OCI-LY7 (cell line): Measurements from ENCODE around the gene CD5L. TPM values are rescaled to one million over a fixed set of nuclear protein-coding genes. Genes with fewer than 3 reads are reported as not detected.

Experiments
- BruUV-seq: library from RNA; stranded (reverse); fragments of 400-500 nt; replicated peaks from 2 replicates; lab custom pipeline; 2021; lab: Mats Ljungman, UMichigan
- CTCF ChIA-PET: fragments of 300-600 bp; sonication (Branson Sonifier 250); formaldehyde crosslinking; loops from one replicate; lab custom pipeline; 2022; ENCODE audit warnings: antibody characterized with exemption; ENCODE audit not compliant: unreplicated experiment; lab: Charles Lee
- POLR2A ChIA-PET: fragments of 300-600 bp; sonication (Branson Sonifier 250); formaldehyde crosslinking; loops from one replicate; lab custom pipeline; 2022; ENCODE audit warnings: antibody characterized with exemption; lab: Charles Lee
- DNase-seq: peaks from one replicate; pipeline ENCODE4 v3.0.0-alpha.2; 2015; ENCODE audit warnings: low spot score
- H2AFZ ChIP-seq: fragments of 200-600 bp; sonication (generic), shearing (Covaris generic); 2 replicates; pipeline ENCODE4 v1.6.1; 2014; ENCODE audit warnings: mild to moderate bottlenecking, antibody characterized with exemption, low read length, moderate library complexity
- H3K27ac ChIP-seq: fragments of 200-600 bp; sonication (generic); 2 replicates; pipeline ENCODE4 v1.5.1; 2014; ENCODE audit warnings: mixed run types, low read depth, mild to moderate bottlenecking, moderate library complexity, low read length, inconsistent platforms; ENCODE audit not compliant: poor library complexity, severe bottlenecking
- H3K36me3 ChIP-seq: fragments of 200-600 bp; sonication (generic); 2 replicates; pipeline ENCODE4 v1.6.1; 2014; ENCODE audit warnings: mild to moderate bottlenecking, antibody characterized with exemption, low read length, moderate library complexity, mixed read lengths; ENCODE audit not compliant: insufficient read depth
- H3K4me1 ChIP-seq: fragments of 200-600 bp; sonication (generic); 2 replicates; pipeline ENCODE4 v1.5.1; 2014; ENCODE audit warnings: mild to moderate bottlenecking, low read length; ENCODE audit not compliant: insufficient read depth, poor library complexity, severe bottlenecking
- H3K4me2 ChIP-seq: fragments of 200-600 bp; sonication (generic); 2 replicates; pipeline ENCODE4 v1.6.1; 2014; ENCODE audit warnings: mild to moderate bottlenecking, low read length
- H3K4me3 ChIP-seq: fragments of 200-600 bp; sonication (generic); 2 replicates; pipeline ENCODE4 v1.5.1; 2014; ENCODE audit warnings: mild to moderate bottlenecking, low read depth, low read length; ENCODE audit not compliant: poor library complexity, severe bottlenecking
- H3K79me2 ChIP-seq: fragments of 200-600 bp; sonication (generic); 2 replicates; pipeline ENCODE4 v1.6.1; 2016; ENCODE audit warnings: low read depth, mild to moderate bottlenecking, low read length, moderate library complexity, mixed read lengths; ENCODE audit not compliant: insufficient read depth
- H3K9me2 ChIP-seq: fragments of 200-600 bp; sonication (generic); 2 replicates; pipeline ENCODE4 v1.6.1; 2016; ENCODE audit warnings: mild to moderate bottlenecking, low read length, mixed read lengths; ENCODE audit not compliant: insufficient read depth
- H3K9me3 ChIP-seq: fragments of 200-600 bp; sonication (generic); 2 replicates; pipeline ENCODE4 v1.6.1; 2014; ENCODE audit warnings: mild to moderate bottlenecking, mixed run types, low read length, mixed read lengths
- H4K20me1 ChIP-seq: fragments of 200-600 bp; sonication (generic); 2 replicates; pipeline ENCODE4 v1.6.1; 2014; ENCODE audit warnings: mild to moderate bottlenecking, antibody characterized with exemption, low read length, moderate library complexity, mixed read lengths; ENCODE audit not compliant: insufficient read depth
- CTCF ChIP-seq: fragments of 200-600 bp; sonication (generic); conservative IDR thresholded peaks from 2 replicates; pipeline ENCODE4 v1.5.1; 2014; ENCODE audit warnings: mild to moderate bottlenecking, antibody characterized with exemption, low read length, moderate library complexity, mixed read lengths
- EZH2phosphoT487 ChIP-seq: fragments of 200-600 bp; sonication (generic); IDR thresholded peaks from 2 replicates; pipeline ENCODE4 v1.6.1; 2018; ENCODE audit warnings: low read depth, borderline replicate concordance, mild to moderate bottlenecking, mixed run types, antibody characterized with exemption, low read length, moderate library complexity, mixed read lengths
- intact Hi-C: fragments of 100-400 bp; cut with micrococcal nuclease; formaldehyde crosslinking; loops from one replicate; pipeline ENCODE4 v1.10.0; 2022; ENCODE audit not compliant: unreplicated experiment
- total RNA-seq, 2 experiments: library from RNA; depleted of rRNA in 1 of 2; stranded (reverse); fragments of >200 nt in 1 of 2; shearing (Covaris generic) in 1 of 2; gene quantifications; 2 replicates each; pipeline ENCODE4 v1.2.3, GENCODE V29; 2014 to 2022

CD5L gene
- total RNA-seq, 2 experiments from 2014 or later, result not detected

GRCh38 chr1:157878059-157878458 lies 36.5 kb upstream of the CD5L start:
- H3K79me2 ChIP-seq, result no peaks in the 10 kb centered on the region
- H3K9me3 ChIP-seq, result no peaks in the 10 kb centered on the region
- intact Hi-C loops, result loop anchor here (1.0 kb wide), 1 partner anchor 70 kb away; no protein-coding TSS in a partner anchor
- POLR2A ChIA-PET, result no interaction called here
- H3K4me2 ChIP-seq, result no peak overlapping the region
- no peak overlapping the region for H2AFZ ChIP-seq
- 0 out of 2 replicates have a peak, but pooled peaks cover 4% of the 10 kb centered on the region for H3K9me2 ChIP-seq
- H3K27ac ChIP-seq, result no peak overlapping the region
- TF ChIP-seq CTCF (peak; percentile 87), EZH2phosphoT487 (no peak)
- H3K4me1 ChIP-seq, result peaks cover 6% of the 10 kb centered on the region
- CTCF ChIA-PET, result interaction anchor here (0.6 kb wide), 1 partner anchor 53 kb away, joined by 3 read pairs; no protein-coding TSS in a partner anchor
- no peak overlapping the region for H3K4me3 ChIP-seq
- no peaks in the 10 kb centered on the region for H4K20me1 ChIP-seq
- peak; percentile 66 for DNase-seq
- no peaks in the 10 kb centered on the region for H3K36me3 ChIP-seq
- no TSS peak for BruUV-seq

- no TSS peak for BruUV-seq
- H3K36me3 ChIP-seq, result no peaks in the 10 kb centered on the region
- H3K79me2 ChIP-seq, result no peaks in the 10 kb centered on the region
- no peak overlapping the region for H3K4me2 ChIP-seq
- intact Hi-C loops, result no loop called here
- DNase-seq, result no peak
- no peak overlapping the region for H3K4me3 ChIP-seq
- ChIA-PET POLR2A (no interaction called here), CTCF (no interaction called here)
- H3K9me3 ChIP-seq, result no peaks in the 10 kb centered on the region
- H4K20me1 ChIP-seq, result no peaks in the 10 kb centered on the region
- H3K9me2 ChIP-seq, result no peaks in the 10 kb centered on the region
- no peak overlapping the region; the same call in 1 of the 2 replicates for H2AFZ ChIP-seq
- no peak for TF ChIP-seq CTCF
- TF ChIP-seq EZH2phosphoT487, result no peak
- no peak overlapping the region for H3K27ac ChIP-seq
- peaks cover 6% of the 10 kb centered on the region for H3K4me1 ChIP-seq
Measured at GRCh38 chr1:157870490-157870889, 28.9 kb upstream of the CD5L start.

- Histone ChIP-seq H2AFZ (no peak overlapping the region), H3K4me3 (no peak overlapping the region), H3K36me3 (no peaks in the 10 kb centered on the region), H4K20me1 (no peaks in the 10 kb centered on the region), H3K4me1 (peaks cover 6% of the 10 kb centered on the region), H3K9me3 (no peaks in the 10 kb centered on the region), H3K27ac (no peak overlapping the region), H3K79me2 (no peaks in the 10 kb centered on the region), H3K4me2 (no peak overlapping the region), H3K9me2 (no peaks in the 10 kb centered on the region)
- POLR2A ChIA-PET, result interaction anchor here (0.6 kb wide), 1 partner anchor 141 kb away, joined by 3 read pairs; no protein-coding TSS in a partner anchor
- no TSS peak for BruUV-seq
- no peak for DNase-seq
- CTCF ChIA-PET, result no interaction called here
- TF ChIP-seq EZH2phosphoT487 (no peak), CTCF (no peak)
- intact Hi-C loops, result no loop called here
Measured at GRCh38 chr1:157868654-157869053, 27.0 kb upstream of the CD5L start.
